ENCODE data around the gene GDI2.
"Not testable (repeated sequence)": the region's sequence is repeated elsewhere in the genome, so short reads cannot be mapped to it uniquely, and the experiment has no call there.

Gene GDI2

GRCh38 chr10:5779730-5780129, 33.5 kb downstream of the GDI2 start:
- DNase-seq, result no peak

- not testable (repeated sequence) for DNase-seq
Measured at GRCh38 chr10:5777758-5778157, 35.5 kb downstream of the GDI2 start.

- no peak for DNase-seq
Measured at GRCh38 chr10:5776881-5777197, 36.4 kb downstream of the GDI2 start.

- DNase-seq, result no peak
Measured at GRCh38 chr10:5776136-5776880, 36.9 kb downstream of the GDI2 start.

- no peak for DNase-seq
Measured at GRCh38 chr10:5775685-5776084, 37.5 kb downstream of the GDI2 start.

GRCh38 chr10:5774987-5775620, 38.1 kb downstream of the GDI2 start:
- no peak for DNase-seq

GRCh38 chr10:5766189-5766588, 47.0 kb downstream of the GDI2 start:
- DNase-seq, result no peak

- no peak for DNase-seq
Measured at GRCh38 chr10:5765617-5766016, 47.6 kb downstream of the GDI2 start.

- no peak for DNase-seq
Measured at GRCh38 chr10:5764422-5765297, 48.6 kb downstream of the GDI2 start.

- no peak for DNase-seq
Measured at GRCh38 chr10:5762531-5762930, 50.7 kb downstream of the GDI2 start.

- no peak for DNase-seq
Measured at GRCh38 chr10:5761220-5761619, 52.0 kb downstream of the GDI2 start.

GRCh38 chr10:5760515-5760914, 52.7 kb downstream of the GDI2 start:
- DNase-seq, result no peak

GRCh38 chr10:5758927-5759326, 54.3 kb downstream of the GDI2 start:
- no peak for DNase-seq

- DNase-seq, result no peak
Measured at GRCh38 chr10:5757766-5758517, 55.3 kb downstream of the GDI2 start.

GRCh38 chr10:5752301-5752871, 60.8 kb downstream of the GDI2 start:
- no peak for DNase-seq

- DNase-seq, result no peak
Measured at GRCh38 chr10:5751601-5752253, 61.5 kb downstream of the GDI2 start.

- DNase-seq, result no peak
Measured at GRCh38 chr10:5748394-5748803, 64.8 kb downstream of the GDI2 start.

- DNase-seq, result no peak
Measured at GRCh38 chr10:5746197-5746596, 67.0 kb downstream of the GDI2 start.

- no peak for DNase-seq
Measured at GRCh38 chr10:5744849-5745248, 68.4 kb downstream of the GDI2 start.

- DNase-seq, result no peak
Measured at GRCh38 chr10:5743736-5744135, 69.5 kb downstream of the GDI2 start.

- DNase-seq, result no peak
Measured at GRCh38 chr10:5742116-5742515, 71.1 kb downstream of the GDI2 start.

GRCh38 chr10:5741276-5741675, 72.0 kb downstream of the GDI2 start:
- DNase-seq, result no peak

All from GOT3 (cell line).